Chondrocyte (in vitro differentiated cells): Measurements from ENCODE around the gene PBXIP1. TPM values are rescaled to one million over a fixed set of nuclear protein-coding genes. Genes with fewer than 3 reads are reported as not detected.

Source experiments
- DNase-seq: peaks from one replicate; pipeline ENCODE4 v3.0.0; 2021; ENCODE audit warnings: mixed read lengths, low spot score
- H3K27ac Mint-ChIP-seq: one replicate; pipeline ENCODE4 v1.8.0; 2021; ENCODE audit warnings: mild to moderate bottlenecking, moderate library complexity, mixed read lengths; ENCODE audit not compliant: unreplicated experiment
- H3K27me3 Mint-ChIP-seq: 2 replicates; pipeline ENCODE4 v1.8.0; 2021; ENCODE audit warnings: low read depth, mixed read lengths
- H3K36me3 Mint-ChIP-seq: 2 replicates; pipeline ENCODE4 v1.8.0; 2021; ENCODE audit warnings: low read depth, mixed read lengths
- H3K4me1 Mint-ChIP-seq: 2 replicates; pipeline ENCODE4 v1.8.0; 2021; ENCODE audit warnings: low read depth, mild to moderate bottlenecking, mixed read lengths
- H3K4me3 Mint-ChIP-seq: one replicate; pipeline ENCODE4 v1.8.0; 2021; ENCODE audit warnings: mild to moderate bottlenecking, moderate library complexity, mixed read lengths; ENCODE audit not compliant: unreplicated experiment
- H3K9me3 Mint-ChIP-seq: 2 replicates; pipeline ENCODE4 v1.8.0; 2021; ENCODE audit warnings: low read depth, mixed read lengths
- total RNA-seq: library from RNA; stranded (reverse); gene quantifications from 3 replicates; pipeline ENCODE4 v1.2.1, GENCODE V29; 2021
- TF ChIP-seq, protein P1 (sequence below): fragments of 200-600 bp; sonication (generic); IDR thresholded peaks from 2 replicates; pipeline ENCODE4 v1.5.0; 2021; ENCODE audit warnings: antibody characterized with exemption, mild to moderate bottlenecking, moderate library complexity

Gene PBXIP1
- total RNA-seq, 1 donor from 2014 or later: 57.1 TPM

DNA sequence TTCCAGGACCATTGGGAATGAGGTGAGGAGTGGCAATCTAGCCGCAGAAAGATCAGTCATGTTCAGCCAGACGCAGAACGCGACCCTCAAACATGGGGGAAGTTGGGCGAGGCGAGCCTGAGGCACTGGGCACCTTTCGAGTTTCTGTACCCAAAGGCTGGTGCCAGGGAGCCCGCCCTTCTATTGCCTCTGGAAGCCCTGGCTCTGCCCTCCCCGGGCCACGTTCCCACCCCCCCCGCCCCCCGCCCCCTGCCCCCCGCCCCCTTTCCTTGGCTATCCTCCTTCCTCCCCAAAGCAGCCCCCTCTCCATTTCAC is 44.5 kb upstream of the PBXIP1 start:
- Mint-ChIP-seq H3K4me1 (peaks cover 29% of the 10 kb centered on the region), H3K27ac (peak overlapping the region; percentile 94), H3K36me3 (no peaks in the 10 kb centered on the region), H3K9me3 (no peaks in the 10 kb centered on the region), H3K4me3 (peak overlapping the region; percentile 92), H3K27me3 (no peaks in the 10 kb centered on the region)
- peak; percentile 75 for DNase-seq
- TF ChIP-seq, protein P1, sequence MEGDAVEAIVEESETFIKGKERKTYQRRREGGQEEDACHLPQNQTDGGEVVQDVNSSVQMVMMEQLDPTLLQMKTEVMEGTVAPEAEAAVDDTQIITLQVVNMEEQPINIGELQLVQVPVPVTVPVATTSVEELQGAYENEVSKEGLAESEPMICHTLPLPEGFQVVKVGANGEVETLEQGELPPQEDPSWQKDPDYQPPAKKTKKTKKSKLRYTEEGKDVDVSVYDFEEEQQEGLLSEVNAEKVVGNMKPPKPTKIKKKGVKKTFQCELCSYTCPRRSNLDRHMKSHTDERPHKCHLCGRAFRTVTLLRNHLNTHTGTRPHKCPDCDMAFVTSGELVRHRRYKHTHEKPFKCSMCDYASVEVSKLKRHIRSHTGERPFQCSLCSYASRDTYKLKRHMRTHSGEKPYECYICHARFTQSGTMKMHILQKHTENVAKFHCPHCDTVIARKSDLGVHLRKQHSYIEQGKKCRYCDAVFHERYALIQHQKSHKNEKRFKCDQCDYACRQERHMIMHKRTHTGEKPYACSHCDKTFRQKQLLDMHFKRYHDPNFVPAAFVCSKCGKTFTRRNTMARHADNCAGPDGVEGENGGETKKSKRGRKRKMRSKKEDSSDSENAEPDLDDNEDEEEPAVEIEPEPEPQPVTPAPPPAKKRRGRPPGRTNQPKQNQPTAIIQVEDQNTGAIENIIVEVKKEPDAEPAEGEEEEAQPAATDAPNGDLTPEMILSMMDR: no peak

DNA sequence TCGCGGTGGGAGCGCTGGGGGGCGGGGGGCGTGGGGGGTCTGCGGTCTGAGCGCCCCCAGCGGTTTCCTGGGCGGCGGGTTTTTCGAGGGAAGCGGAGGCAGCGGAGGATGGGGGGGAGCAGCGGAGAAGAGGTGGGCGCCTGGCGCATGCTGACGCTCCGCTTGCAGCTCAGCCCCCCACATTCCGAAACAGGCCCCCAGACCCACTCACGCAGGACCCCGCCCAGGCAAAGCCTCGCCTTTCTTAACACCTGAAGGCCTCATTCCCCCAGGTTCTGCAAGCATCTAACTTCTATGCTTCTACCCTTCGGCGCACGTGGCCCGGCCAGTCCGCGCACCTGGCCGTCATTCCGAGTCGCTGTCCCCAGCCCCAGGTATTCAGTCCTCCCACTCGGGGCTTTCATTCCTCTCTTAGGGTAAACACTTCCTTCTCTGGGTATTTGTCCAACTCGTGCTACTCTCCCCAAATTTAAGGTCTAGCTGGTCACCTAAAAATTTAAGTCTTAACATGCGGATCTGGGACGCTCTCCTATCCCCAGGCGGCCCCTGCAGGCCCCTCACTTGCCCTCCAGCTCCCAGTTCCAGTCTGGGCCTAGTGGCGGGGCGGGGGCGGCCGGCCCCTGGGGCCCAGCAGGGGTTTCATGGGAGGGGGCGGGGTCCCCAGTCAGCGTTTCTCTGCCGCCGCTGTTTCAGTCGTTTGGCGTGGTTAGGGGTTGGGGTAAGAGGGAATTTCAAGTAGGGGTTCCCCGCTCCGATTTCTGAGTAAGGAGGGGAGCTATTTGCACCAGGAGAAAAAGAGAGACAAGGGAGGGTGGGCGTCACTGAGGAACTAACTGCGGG is 43.9 kb upstream of the PBXIP1 start:
- Mint-ChIP-seq H3K4me1 (peaks cover 26% of the 10 kb centered on the region), H3K27me3 (no peaks in the 10 kb centered on the region), H3K4me3 (peak overlapping the region; percentile 92), H3K36me3 (no peaks in the 10 kb centered on the region), H3K27ac (peak overlapping the region; percentile 94), H3K9me3 (no peaks in the 10 kb centered on the region)
- TF ChIP-seq, protein P1: no peak
- DNase-seq: peak; percentile 59

DNA sequence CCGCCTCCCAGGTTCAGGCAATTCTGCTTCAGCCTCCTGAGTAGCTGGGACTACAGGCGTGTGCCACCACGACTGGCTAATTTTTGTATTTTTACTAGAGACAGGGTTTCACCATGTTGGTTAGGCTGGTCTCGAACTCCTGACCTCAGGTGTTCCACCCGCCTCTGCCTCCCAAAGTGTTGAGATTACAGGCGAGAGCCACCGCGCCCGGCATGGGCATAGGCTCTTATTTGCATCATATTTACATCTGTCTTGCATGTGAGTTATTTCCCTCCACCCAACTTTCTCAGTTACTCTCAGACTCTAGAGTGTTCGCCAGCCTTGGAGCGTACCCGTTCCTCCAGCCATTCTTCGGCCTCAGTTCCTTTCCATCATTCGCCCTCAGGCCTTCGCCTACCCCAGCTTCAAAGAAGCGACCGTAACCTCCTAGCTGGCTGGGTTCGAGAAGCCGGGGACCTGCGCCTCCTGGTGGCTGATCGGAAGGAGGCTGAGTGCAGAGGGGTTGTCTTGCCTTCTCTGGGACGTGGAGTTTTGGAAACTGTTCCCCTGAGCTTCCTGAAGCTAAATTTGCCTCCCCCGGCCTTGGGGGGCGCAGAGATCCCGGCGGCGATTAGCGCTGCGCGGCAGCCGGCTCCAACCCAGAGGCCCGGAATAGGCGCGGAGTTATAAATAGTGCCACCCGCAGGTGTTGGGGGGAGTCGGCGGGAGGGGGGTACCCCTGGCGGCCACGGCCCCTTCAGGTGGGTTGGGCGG is 43.1 kb upstream of the PBXIP1 start:
- Mint-ChIP-seq H3K36me3 (no peaks in the 10 kb centered on the region), H3K27me3 (no peaks in the 10 kb centered on the region), H3K4me1 (peaks cover 18% of the 10 kb centered on the region), H3K4me3 (peak overlapping the region; percentile 51), H3K27ac (peak overlapping the region; percentile 68), H3K9me3 (no peaks in the 10 kb centered on the region)
- DNase-seq: peak; percentile 57
- TF ChIP-seq, protein P1: peak; percentile 91

DNA sequence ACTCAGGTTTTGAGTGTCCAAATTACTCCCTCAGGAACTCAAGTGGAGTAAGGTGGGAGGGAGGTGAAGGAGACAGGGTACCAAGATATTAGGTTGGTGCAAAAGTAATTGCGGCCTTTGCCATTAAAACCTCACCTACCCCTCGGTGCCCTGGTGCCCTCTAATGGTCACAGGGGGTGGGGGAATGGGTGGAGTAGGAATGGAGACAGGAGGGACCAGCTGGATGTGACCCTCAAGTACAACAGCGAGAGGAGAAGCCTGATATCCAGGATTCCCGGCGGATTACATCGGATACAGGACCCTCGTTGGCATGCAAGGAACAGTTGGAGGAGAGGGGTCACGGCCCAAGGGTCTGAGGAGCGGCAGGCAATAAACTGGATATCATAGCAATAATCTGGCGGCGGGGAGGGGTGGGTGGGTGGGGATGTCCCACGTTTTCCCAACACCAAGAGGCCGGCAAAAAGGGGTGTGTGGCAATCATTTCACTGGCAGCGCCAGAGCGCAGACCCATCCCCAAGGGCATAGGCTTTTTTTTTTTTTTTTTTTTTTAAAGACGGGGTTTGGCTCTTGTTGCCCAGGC is 42.4 kb upstream of the PBXIP1 start:
- Mint-ChIP-seq H3K27me3 (no peaks in the 10 kb centered on the region), H3K36me3 (no peaks in the 10 kb centered on the region), H3K27ac (no peak overlapping the region), H3K4me3 (no peak overlapping the region), H3K4me1 (peaks cover 17% of the 10 kb centered on the region), H3K9me3 (no peaks in the 10 kb centered on the region)
- TF ChIP-seq, protein P1: no peak
- peak; percentile 41 for DNase-seq

DNA sequence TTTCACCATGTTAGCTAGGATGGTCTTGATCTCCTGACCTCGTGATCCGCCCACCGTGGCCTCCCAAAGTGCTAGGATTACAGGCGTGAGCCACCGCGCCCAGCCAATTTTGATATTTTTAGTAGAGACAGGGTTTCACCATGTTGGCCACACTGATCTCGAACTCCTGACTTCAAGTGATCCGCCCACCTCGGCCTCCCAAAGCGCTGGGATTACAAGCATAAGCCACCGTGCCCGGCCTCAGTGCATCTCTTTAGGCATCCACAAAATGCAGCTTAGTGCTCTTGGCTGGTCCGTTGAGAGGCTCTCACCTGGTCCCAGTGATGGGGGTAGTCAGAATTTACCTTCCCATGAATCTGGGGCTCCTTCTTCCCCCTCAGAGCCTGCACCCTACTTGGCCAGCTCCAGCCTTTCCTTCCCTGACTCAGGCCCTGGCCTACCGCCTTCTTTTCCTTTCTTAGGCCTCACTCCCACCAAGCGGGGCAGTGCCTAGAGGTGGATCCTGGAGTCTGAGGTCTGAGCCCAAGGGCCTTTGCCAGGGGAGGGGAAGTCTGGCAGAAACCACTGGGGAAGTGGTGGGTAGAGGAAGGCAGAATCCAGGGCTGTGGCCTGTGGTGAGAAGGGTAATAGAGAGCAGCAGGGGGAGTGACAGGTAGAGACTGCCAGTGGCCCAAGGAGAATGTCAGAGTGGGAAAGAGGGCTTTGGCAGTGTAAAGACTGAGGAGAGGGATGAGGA is 41.2 kb upstream of the PBXIP1 start:
- peak; percentile 60 for DNase-seq
- H3K4me3 Mint-ChIP-seq: no peak overlapping the region
- H3K4me1 Mint-ChIP-seq: peaks cover 21% of the 10 kb centered on the region
- no peaks in the 10 kb centered on the region for H3K36me3 Mint-ChIP-seq
- TF ChIP-seq, protein P1: no peak
- no peaks in the 10 kb centered on the region for H3K9me3 Mint-ChIP-seq
- H3K27ac Mint-ChIP-seq: no peak overlapping the region
- H3K27me3 Mint-ChIP-seq: no peaks in the 10 kb centered on the region
